ENCODE results near the gene RFC3.

DNA sequence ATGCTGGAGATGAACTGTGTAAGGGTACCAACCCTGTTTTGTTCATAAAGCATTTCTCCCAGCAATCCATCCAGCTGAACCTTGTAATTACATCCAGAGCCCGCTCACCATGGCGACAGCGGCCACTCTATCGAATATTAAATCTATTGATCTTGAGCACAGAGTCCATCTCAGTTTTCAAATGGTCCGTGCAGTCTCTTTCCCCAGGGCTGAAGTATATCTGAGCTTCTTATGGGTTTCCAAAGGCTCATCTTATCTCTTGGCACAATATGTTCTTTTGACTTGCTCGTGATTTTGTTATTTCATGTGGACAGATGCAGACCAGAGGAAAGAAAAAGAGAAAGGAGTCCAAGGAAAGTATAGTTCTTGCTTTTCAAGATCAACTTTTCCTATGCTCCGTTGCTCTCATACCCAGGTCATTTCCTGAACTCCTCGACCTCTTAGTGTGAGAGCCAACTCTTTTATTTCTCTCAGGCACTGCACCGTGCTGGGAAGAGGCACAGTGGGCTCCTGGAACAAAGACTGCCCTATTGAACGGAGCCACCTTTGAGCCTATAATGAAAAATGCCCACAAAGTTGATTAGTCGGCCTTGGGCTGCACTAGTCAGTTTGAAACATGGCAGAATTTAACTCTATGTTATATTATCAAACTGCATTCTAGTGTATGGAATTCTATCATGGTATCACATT, 66.7 kb downstream of the RFC3 start:
- no peak for TF ChIP-seq EP300 (IDR thresholded peaks at IDR 0.05; ENCODE audit: low read depth)
- TF ChIP-seq, protein P1, sequence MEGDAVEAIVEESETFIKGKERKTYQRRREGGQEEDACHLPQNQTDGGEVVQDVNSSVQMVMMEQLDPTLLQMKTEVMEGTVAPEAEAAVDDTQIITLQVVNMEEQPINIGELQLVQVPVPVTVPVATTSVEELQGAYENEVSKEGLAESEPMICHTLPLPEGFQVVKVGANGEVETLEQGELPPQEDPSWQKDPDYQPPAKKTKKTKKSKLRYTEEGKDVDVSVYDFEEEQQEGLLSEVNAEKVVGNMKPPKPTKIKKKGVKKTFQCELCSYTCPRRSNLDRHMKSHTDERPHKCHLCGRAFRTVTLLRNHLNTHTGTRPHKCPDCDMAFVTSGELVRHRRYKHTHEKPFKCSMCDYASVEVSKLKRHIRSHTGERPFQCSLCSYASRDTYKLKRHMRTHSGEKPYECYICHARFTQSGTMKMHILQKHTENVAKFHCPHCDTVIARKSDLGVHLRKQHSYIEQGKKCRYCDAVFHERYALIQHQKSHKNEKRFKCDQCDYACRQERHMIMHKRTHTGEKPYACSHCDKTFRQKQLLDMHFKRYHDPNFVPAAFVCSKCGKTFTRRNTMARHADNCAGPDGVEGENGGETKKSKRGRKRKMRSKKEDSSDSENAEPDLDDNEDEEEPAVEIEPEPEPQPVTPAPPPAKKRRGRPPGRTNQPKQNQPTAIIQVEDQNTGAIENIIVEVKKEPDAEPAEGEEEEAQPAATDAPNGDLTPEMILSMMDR (IDR thresholded peaks at IDR 0.05): no peak
